ENCODE measurements around the gene PDIA2.
"Not testable (repeated sequence)": the region's sequence is repeated elsewhere in the genome, so short reads cannot be mapped to it uniquely, and the experiment has no call there.

PDIA2 gene

GRCh38 chr16:283033-283805 lies at the start of gene PDIA2:
TSS of gene PDIA2 (plus strand) at chr16:283164. CDS start at chr16:283170, 6 bp downstream.
- DNase-seq, result no peak

GRCh38 chr16:234468-235305 lies 48.3 kb upstream of the PDIA2 start, which contains the start of gene FAM234A:
TSS of gene FAM234A (plus strand) at chr16:234821. CDS start at chr16:254414, 19,593 bp downstream.
- DNase-seq, result peak; percentile 84

GRCh38 chr16:239948-240277 lies 43.1 kb upstream of the PDIA2 start:
- DNase-seq, result no peak

- DNase-seq, result no peak
Measured at GRCh38 chr16:240559-240958, 42.4 kb upstream of the PDIA2 start.

- DNase-seq, result no peak
Measured at GRCh38 chr16:242281-242680, 40.7 kb upstream of the PDIA2 start.

GRCh38 chr16:243348-243747 lies 39.6 kb upstream of the PDIA2 start:
- no peak for DNase-seq

- DNase-seq, result no peak
Measured at GRCh38 chr16:245105-245504, 37.9 kb upstream of the PDIA2 start.

- no peak for DNase-seq
Measured at GRCh38 chr16:247027-247426, 35.9 kb upstream of the PDIA2 start.

GRCh38 chr16:249431-249830 lies 33.5 kb upstream of the PDIA2 start:
- no peak for DNase-seq

GRCh38 chr16:252366-253337 lies 30.3 kb upstream of the PDIA2 start:
- no peak for DNase-seq

GRCh38 chr16:253833-254232 lies 29.1 kb upstream of the PDIA2 start:
- DNase-seq, result no peak

- no peak for DNase-seq
Measured at GRCh38 chr16:254461-254860, 28.5 kb upstream of the PDIA2 start.

GRCh38 chr16:255183-255582 lies 27.8 kb upstream of the PDIA2 start:
- no peak for DNase-seq

- DNase-seq, result not testable (repeated sequence)
Measured at GRCh38 chr16:258091-258490, 24.9 kb upstream of the PDIA2 start.

- DNase-seq, result no peak
Measured at GRCh38 chr16:259226-259625, 23.7 kb upstream of the PDIA2 start.

GRCh38 chr16:259814-260253 lies 23.1 kb upstream of the PDIA2 start:
- no peak for DNase-seq

- DNase-seq, result no peak
Measured at GRCh38 chr16:260326-260725, 22.6 kb upstream of the PDIA2 start.

- DNase-seq, result no peak
Measured at GRCh38 chr16:261031-261691, 21.8 kb upstream of the PDIA2 start.

- no peak for DNase-seq
Measured at GRCh38 chr16:262121-262745, 20.7 kb upstream of the PDIA2 start.

GRCh38 chr16:263182-263774 lies 19.7 kb upstream of the PDIA2 start:
- no peak for DNase-seq

GRCh38 chr16:263944-264343 lies 19.0 kb upstream of the PDIA2 start:
- DNase-seq, result no peak

Data from amniotic stem cell (primary cell).